SK-N-SH treated with all-trans-retinoic acid at 6 μM for 48 hours (cell line): ENCODE results near the gene FAM124A.

ENCODE experiments used
- BACH2 ChIP-seq: fragments of 250-450 bp; sonication (Bioruptor Pico); IDR thresholded peaks from 2 replicates; pipeline ENCODE4 v1.9.0; 2021; ENCODE audit warnings: mild to moderate bottlenecking, borderline replicate concordance
- PATZ1 ChIP-seq: fragments of 250-450 bp; sonication (Bioruptor Pico); IDR thresholded peaks from 2 replicates; pipeline ENCODE4 v1.8.0; 2020; ENCODE audit warnings: mild to moderate bottlenecking, moderate library complexity, borderline replicate concordance
- RARB ChIP-seq: fragments of 250-450 bp; sonication (Bioruptor Pico); IDR thresholded peaks from 2 replicates; pipeline ENCODE4 v1.8.0; 2021; ENCODE audit warnings: mild to moderate bottlenecking, moderate library complexity
- TOX ChIP-seq: fragments of 250-450 bp; sonication (Bioruptor Pico); IDR thresholded peaks from 2 replicates; pipeline ENCODE4 v1.8.0; 2021; ENCODE audit warnings: mild to moderate bottlenecking, moderate library complexity, borderline replicate concordance
- ZFP30 ChIP-seq: fragments of 450-650 bp; formaldehyde crosslinking; IDR thresholded peaks from 2 replicates; pipeline ENCODE4 v1.5.0; 2022; ENCODE audit warnings: mild to moderate bottlenecking, moderate library complexity
- ZNF565 ChIP-seq: fragments of 450-650 bp; formaldehyde crosslinking; conservative IDR thresholded peaks from 2 replicates; pipeline ENCODE4 v1.5.0; 2020; ENCODE audit warnings: low read depth, mild to moderate bottlenecking, moderate library complexity

GRCh38 chr13:51213173-51213728 is 8.9 kb upstream of the FAM124A start:
- TF ChIP-seq RARB: no peak
- TF ChIP-seq ZFP30: no peak
- no peak for TF ChIP-seq BACH2 (CRISPR knock-in tag)
- TF ChIP-seq ZNF565 (CRISPR knock-in tag): no peak
- TF ChIP-seq TOX (CRISPR knock-in tag): no peak
- TF ChIP-seq PATZ1: no peak
